K562 (cell line): ENCODE data around the gene GNB2. TPM values are rescaled to one million over a fixed set of nuclear protein-coding genes. Genes with fewer than 3 reads are reported as not detected.

Source experiments
- CAMTA2 ChIP-seq: fragments of 250-450 bp; sonication (Bioruptor Pico); conservative IDR thresholded peaks from 2 replicates; pipeline ENCODE4 v1.5.1; 2022
- CEBPG ChIP-seq, 3 experiments: fragments of 200-800 bp in 1 of 3; sonication (Bioruptor generic) in 1 of 3; sonication (generic) in 1 of 3; formaldehyde crosslinking in 1 of 3; IDR thresholded peaks in 2 of 3; conservative IDR thresholded peaks in 1 of 3; 2 replicates each; pipeline versions ENCODE4 v1.6.1 to v1.8.0; 2016 to 2022; ENCODE audit warnings: missing compliant biosample characterization in 2 of 3, missing genetic modification characterization in 2 of 3, mild to moderate bottlenecking in 1 of 3, missing genetic modification reagents in 1 of 3
- CHD2 ChIP-seq: IDR thresholded peaks from 2 replicates; pipeline ENCODE4 v1.6.1; 2011; ENCODE audit warnings: low read depth, low read length
- JUN ChIP-seq, 2 experiments: sonication (generic) in 1 of 2; formaldehyde crosslinking in 1 of 2; IDR thresholded peaks; 2 replicates each; pipeline versions ENCODE4 v1.6.1 to v1.8.0; 2012 to 2022; ENCODE audit warnings: borderline replicate concordance in 2 of 2, mild to moderate bottlenecking in 2 of 2, improper control_type of control experiment in 1 of 2, low read depth in 1 of 2, low read length in 1 of 2, missing genetic modification reagents in 1 of 2
- ZNF644 ChIP-seq: fragments of 200-800 bp; sonication (Bioruptor generic); IDR thresholded peaks from 2 replicates; pipeline ENCODE4 v1.6.1; 2016; ENCODE audit warnings: low read depth, missing genetic modification characterization, missing compliant biosample characterization
- polyA plus RNA-seq, 8 experiments: library from polyadenylated mRNA; depleted of rRNA in 4 of 8; stranded (reverse) in 5 of 8; unstranded in 3 of 8; fragments of >200 nt; fragmentation: Nextera tagmentation in 2 of 8; fragmentation: Illumina TruSeq in 1 of 8; extraction: Ambion mirVana in 2 of 8; extraction: Trizol in 1 of 8; gene quantifications; 2 replicates each; pipeline versions ENCODE4 v1.2.1 to v1.2.3, GENCODE V29; 2011 to 2014; ENCODE audit warnings: inconsistent platforms in 1 of 8, missing spikeins in 1 of 8
- total RNA-seq, 7 experiments: library from RNA; depleted of rRNA in 6 of 7; stranded (reverse); fragments of >200 nt in 6 of 7; fragmentation: Illumina TruSeq in 2 of 7; extraction: Trizol in 2 of 7; gene quantifications; 2 replicates each; pipeline versions ENCODE4 v1.2.1 to v1.2.3, GENCODE V29; 2011 to 2021; ENCODE audit warnings: low replicate concordance in 1 of 7
- TF ChIP-seq, protein P1 (sequence below), 2 experiments: fragments of 200-800 bp in 1 of 2; sonication (Bioruptor generic) in 1 of 2; sonication (generic) in 1 of 2; formaldehyde crosslinking in 1 of 2; IDR thresholded peaks in 1 of 2; conservative IDR thresholded peaks in 1 of 2; 2 replicates each; pipeline versions ENCODE4 v1.5.0 to v1.6.1; 2016 to 2020; ENCODE audit warnings: missing compliant biosample characterization in 1 of 2, missing genetic modification characterization in 1 of 2, missing genetic modification reagents in 1 of 2

GNB2 gene
- total and polyA plus RNA-seq, 9 of the 15 experiments (the other 6 are each of a cell fraction or from before 2014, with no cell fraction given), result 0.65 to 320 (median 104) TPM

- no peak for TF ChIP-seq JUN (IDR thresholded peaks at IDR 0.05; ENCODE audit: borderline replicate concordance, low read depth, low read length)
- TF ChIP-seq JUN (CRISPR knock-in tag; IDR thresholded peaks at IDR 0.05; ENCODE audit: borderline replicate concordance), result no peak
- no peak for TF ChIP-seq CHD2
- TF ChIP-seq ZNF644, result no peak
- no peak for TF ChIP-seq CAMTA2
- TF ChIP-seq CEBPG (CRISPR knock-in tag; IDR thresholded peaks at IDR 0.05), result no peak
- no peak for TF ChIP-seq CEBPG (tag; conservative IDR thresholded peaks at IDR 0.05 in 1 of 2, IDR thresholded peaks at IDR 0.05 in 1 of 2)
- TF ChIP-seq, protein P1, sequence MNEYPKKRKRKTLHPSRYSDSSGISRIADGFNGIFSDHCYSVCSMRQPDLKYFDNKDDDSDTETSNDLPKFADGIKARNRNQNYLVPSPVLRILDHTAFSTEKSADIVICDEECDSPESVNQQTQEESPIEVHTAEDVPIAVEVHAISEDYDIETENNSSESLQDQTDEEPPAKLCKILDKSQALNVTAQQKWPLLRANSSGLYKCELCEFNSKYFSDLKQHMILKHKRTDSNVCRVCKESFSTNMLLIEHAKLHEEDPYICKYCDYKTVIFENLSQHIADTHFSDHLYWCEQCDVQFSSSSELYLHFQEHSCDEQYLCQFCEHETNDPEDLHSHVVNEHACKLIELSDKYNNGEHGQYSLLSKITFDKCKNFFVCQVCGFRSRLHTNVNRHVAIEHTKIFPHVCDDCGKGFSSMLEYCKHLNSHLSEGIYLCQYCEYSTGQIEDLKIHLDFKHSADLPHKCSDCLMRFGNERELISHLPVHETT (CRISPR knock-in tag; conservative IDR thresholded peaks at IDR 0.05 in 1 of 2, IDR thresholded peaks at IDR 0.05 in 1 of 2), result no peak
- TF ChIP-seq, all 486 proteins: peak for 15
Measured at GRCh38 chr7:100678291-100678984, 4.9 kb downstream of the GNB2 start (continued).
